Esophagus muscularis mucosa (tissue), 4 donors: ENCODE measurements around the gene ARMC2.

Experiments
- EP300 ChIP-seq: sonication (generic); formaldehyde crosslinking; IDR thresholded peaks from one replicate; pipeline ENCODE4 v1.6.1; 2017; ENCODE audit warnings: antibody characterized with exemption
- POLR2A ChIP-seq: fragments of 450-650 bp; IDR thresholded peaks from one replicate; pipeline ENCODE4 v1.6.1; 2017; ENCODE audit warnings: antibody characterized with exemption, moderate library complexity, mild to moderate bottlenecking, low read depth
- POLR2AphosphoS5 ChIP-seq, 2 donors: sonication (generic); formaldehyde crosslinking; IDR thresholded peaks; one replicate each; pipeline ENCODE4 v1.6.1; 2017; ENCODE audit warnings: antibody characterized with exemption in 2 of 2
- TF ChIP-seq, protein P1 (sequence below), 3 experiments: fragments of 200-600 bp in 2 of 3; fragments of 450-650 bp in 1 of 3; sonication (generic) in 2 of 3; IDR thresholded peaks; one replicate each; pipeline ENCODE4 v1.5.1; 2017 to 2019; ENCODE audit warnings: antibody characterized with exemption in 3 of 3, mild to moderate bottlenecking in 2 of 3, moderate library complexity in 1 of 3

DNA sequence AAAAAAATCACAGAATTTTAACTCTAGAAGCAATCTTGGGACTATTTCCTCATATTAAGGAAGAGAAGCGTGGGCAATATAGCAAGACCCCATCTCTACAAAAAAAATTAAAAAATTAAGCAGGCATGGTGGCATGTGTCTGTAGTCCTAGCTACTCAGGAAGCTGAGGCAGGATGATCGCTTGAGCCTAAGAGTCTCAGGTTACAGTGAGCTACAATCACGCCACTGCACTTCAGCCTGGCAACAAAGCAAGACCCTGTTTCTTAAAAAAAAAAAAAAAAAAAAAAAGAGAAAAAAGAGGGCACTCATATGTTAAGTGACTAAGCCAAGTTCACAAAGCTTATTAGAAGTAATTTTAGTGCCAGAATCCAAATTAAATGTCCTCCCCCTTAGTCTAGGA lies 145.7 kb downstream of the ARMC2 start:
- TF ChIP-seq, protein P1, sequence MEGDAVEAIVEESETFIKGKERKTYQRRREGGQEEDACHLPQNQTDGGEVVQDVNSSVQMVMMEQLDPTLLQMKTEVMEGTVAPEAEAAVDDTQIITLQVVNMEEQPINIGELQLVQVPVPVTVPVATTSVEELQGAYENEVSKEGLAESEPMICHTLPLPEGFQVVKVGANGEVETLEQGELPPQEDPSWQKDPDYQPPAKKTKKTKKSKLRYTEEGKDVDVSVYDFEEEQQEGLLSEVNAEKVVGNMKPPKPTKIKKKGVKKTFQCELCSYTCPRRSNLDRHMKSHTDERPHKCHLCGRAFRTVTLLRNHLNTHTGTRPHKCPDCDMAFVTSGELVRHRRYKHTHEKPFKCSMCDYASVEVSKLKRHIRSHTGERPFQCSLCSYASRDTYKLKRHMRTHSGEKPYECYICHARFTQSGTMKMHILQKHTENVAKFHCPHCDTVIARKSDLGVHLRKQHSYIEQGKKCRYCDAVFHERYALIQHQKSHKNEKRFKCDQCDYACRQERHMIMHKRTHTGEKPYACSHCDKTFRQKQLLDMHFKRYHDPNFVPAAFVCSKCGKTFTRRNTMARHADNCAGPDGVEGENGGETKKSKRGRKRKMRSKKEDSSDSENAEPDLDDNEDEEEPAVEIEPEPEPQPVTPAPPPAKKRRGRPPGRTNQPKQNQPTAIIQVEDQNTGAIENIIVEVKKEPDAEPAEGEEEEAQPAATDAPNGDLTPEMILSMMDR (IDR thresholded peaks at IDR 0.05), result no peak
- no peak for TF ChIP-seq EP300
- TF ChIP-seq POLR2AphosphoS5 (IDR thresholded peaks at IDR 0.05), result no peak
- TF ChIP-seq POLR2A, result no peak
